Measurements from ENCODE around the gene TNRC18. TPM values are rescaled to one million over a fixed set of nuclear protein-coding genes. Genes with fewer than 3 reads are reported as not detected.

Gene TNRC18
- total and polyA plus RNA-seq, 4 donors: 33.4 to 117 (median 84.1) TPM

DNA sequence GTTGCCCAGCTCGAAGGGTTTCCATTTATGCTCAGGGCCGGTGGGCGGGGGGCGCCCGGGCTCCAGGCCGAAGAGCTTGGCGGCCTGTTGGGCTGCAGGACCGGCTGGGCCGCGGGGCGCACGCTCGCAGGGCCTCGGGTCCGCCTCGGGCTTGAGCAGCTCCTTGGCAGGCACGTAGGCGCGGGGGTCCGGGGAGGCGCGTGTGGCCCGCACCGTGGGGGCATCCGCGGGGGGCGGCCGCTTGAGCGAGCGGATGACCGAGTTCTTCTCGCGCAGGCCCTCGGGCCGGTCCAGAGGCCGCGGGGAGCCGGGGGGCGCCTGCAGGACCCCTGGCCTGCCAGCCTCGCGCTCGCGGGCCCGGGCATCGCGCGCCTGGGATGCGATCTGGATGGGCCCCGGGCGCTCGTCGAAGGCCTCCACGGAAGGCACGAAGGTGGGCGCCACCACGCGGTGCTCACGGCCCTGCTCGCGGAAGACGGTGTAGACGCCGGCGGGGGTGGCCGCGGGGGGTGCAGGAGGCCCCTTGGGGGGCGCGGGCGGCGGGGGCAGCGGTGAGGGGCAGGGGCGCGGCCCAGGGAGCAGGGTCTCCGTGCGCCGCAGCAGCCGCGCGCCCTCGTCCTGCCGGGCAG, 35.2 kb downstream of the TNRC18 start:
- H3K36me3 ChIP-seq (ENCODE audit: control insufficient read depth in 4 of 4, insufficient read depth in 4 of 4, low read length in 4 of 4): peaks cover 14 to 60% (median 26%) of the 10 kb centered on the region in 4 donors
- H3K27ac ChIP-seq (ENCODE audit: low read depth in 1 of 2, low read length in 1 of 2): no peak overlapping the region
- 93 to 94% methylated on average over 66 to 81 of the region's 81 CpGs for WGBS, 2 donors
- no peak overlapping the region for H3K4me3 ChIP-seq
- DNase-seq (no peak), ATAC-seq (ENCODE audit: insufficient read depth, low FRiP score) (no peak)
- H3K9me3 ChIP-seq (ENCODE audit: control insufficient read depth in 4 of 4, insufficient read depth in 3 of 4, low read length in 3 of 4): no peaks in the 10 kb centered on the region
- no peak overlapping the region for H3K9ac ChIP-seq (ENCODE audit: insufficient read depth in 1 of 2, low read length in 2 of 2)
- TF ChIP-seq, protein P1, sequence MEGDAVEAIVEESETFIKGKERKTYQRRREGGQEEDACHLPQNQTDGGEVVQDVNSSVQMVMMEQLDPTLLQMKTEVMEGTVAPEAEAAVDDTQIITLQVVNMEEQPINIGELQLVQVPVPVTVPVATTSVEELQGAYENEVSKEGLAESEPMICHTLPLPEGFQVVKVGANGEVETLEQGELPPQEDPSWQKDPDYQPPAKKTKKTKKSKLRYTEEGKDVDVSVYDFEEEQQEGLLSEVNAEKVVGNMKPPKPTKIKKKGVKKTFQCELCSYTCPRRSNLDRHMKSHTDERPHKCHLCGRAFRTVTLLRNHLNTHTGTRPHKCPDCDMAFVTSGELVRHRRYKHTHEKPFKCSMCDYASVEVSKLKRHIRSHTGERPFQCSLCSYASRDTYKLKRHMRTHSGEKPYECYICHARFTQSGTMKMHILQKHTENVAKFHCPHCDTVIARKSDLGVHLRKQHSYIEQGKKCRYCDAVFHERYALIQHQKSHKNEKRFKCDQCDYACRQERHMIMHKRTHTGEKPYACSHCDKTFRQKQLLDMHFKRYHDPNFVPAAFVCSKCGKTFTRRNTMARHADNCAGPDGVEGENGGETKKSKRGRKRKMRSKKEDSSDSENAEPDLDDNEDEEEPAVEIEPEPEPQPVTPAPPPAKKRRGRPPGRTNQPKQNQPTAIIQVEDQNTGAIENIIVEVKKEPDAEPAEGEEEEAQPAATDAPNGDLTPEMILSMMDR (IDR thresholded peaks at IDR 0.05; ENCODE audit: control extremely low read depth, extremely low read depth): no peak
- peaks cover 0 to 6% (median 0%) of the 10 kb centered on the region in 5 donors for H3K4me1 ChIP-seq (ENCODE audit: control insufficient read depth in 5 of 5, insufficient read depth in 5 of 5, low read length in 5 of 5)
- no peaks in the 10 kb centered on the region for H3K27me3 ChIP-seq (ENCODE audit: control insufficient read depth in 3 of 3, insufficient read depth in 3 of 3, low read length in 2 of 3)

DNA sequence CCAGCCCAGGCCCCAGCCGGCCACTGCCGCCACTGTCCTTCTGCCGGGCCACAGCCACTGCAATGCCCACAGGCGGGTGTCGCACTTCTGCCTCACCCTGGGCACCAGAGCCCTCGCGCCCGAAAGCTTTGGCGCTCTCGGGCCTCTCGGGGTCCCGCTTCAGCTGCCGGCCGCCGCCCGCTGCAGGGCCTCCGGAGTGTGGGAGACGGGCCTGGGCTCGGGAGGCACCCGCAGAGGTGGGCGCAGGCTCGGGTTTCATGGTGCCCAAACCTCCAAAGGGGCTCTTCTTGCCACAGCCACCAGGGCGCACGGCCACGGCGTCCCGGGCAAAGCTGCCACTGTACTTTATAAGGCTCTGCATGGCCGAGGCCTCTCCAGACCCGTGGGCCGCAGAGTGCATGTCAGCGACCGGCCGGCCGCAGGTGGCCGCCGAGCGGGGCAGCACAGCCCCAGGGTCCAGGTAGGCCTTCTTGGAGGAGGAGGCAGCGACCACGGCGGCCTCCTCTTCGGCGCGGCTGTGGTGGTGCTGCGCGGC, 35.9 kb downstream of the TNRC18 start:
- WGBS, 2 donors: 93 to 96% methylated on average over 40 to 45 of the region's 45 CpGs
- H3K27ac ChIP-seq (ENCODE audit: low read depth in 1 of 2, low read length in 1 of 2): no peak overlapping the region
- no peak for ATAC-seq (ENCODE audit: insufficient read depth, low FRiP score)
- TF ChIP-seq, protein P1 (IDR thresholded peaks at IDR 0.05; ENCODE audit: control extremely low read depth, extremely low read depth): no peak
- H3K9ac ChIP-seq (ENCODE audit: insufficient read depth in 1 of 2, low read length in 2 of 2): no peak overlapping the region
- H3K36me3 ChIP-seq (ENCODE audit: control insufficient read depth in 4 of 4, insufficient read depth in 4 of 4, low read length in 4 of 4): peaks cover 12 to 54% (median 23%) of the 10 kb centered on the region in 4 donors
- no peak for DNase-seq
- peaks cover 0 to 9% (median 0%) of the 10 kb centered on the region in 5 donors for H3K4me1 ChIP-seq (ENCODE audit: control insufficient read depth in 5 of 5, insufficient read depth in 5 of 5, low read length in 5 of 5)
- H3K27me3 ChIP-seq (ENCODE audit: control insufficient read depth in 3 of 3, insufficient read depth in 3 of 3, low read length in 2 of 3): no peaks in the 10 kb centered on the region
- H3K4me3 ChIP-seq: no peak overlapping the region
- H3K9me3 ChIP-seq (ENCODE audit: control insufficient read depth in 4 of 4, insufficient read depth in 3 of 4, low read length in 3 of 4): no peaks in the 10 kb centered on the region

DNA sequence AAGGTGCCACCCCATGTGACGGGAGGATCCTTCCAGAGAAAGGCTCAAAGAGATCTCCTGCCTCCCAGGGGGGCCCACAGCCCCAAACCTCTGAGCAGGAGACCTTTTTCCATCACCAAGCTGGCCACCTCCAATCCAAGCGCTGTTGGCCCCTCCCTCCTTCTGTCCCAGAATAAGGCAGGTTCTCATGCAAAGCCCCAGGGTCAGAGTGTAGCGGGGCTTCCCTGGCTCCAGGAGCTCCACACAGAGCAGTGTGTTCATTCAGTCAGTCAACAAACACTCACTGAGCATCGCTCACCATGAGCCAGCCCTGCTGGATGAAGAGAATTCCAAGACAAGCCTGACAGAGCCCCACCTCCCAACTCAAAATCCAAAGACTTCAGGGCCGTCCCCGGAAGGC, 39.0 kb downstream of the TNRC18 start:
- TF ChIP-seq, protein P1 (IDR thresholded peaks at IDR 0.05; ENCODE audit: control extremely low read depth, extremely low read depth): no peak
- Histone ChIP-seq H3K4me1 (ENCODE audit: control insufficient read depth in 5 of 5, insufficient read depth in 5 of 5, low read length in 5 of 5) (peaks cover 0 to 25% (median 8%) of the 10 kb centered on the region in 5 donors), H3K9ac (ENCODE audit: insufficient read depth in 1 of 2, low read length in 2 of 2) (no peak overlapping the region), H3K27me3 (ENCODE audit: control insufficient read depth in 3 of 3, insufficient read depth in 3 of 3, low read length in 2 of 3) (no peaks in the 10 kb centered on the region), H3K27ac (ENCODE audit: low read depth in 1 of 2, low read length in 1 of 2) (no peak overlapping the region), H3K4me3 (no peak overlapping the region), H3K36me3 (ENCODE audit: control insufficient read depth in 4 of 4, insufficient read depth in 4 of 4, low read length in 4 of 4) (peaks cover 9 to 42% (median 14%) of the 10 kb centered on the region in 4 donors), H3K9me3 (ENCODE audit: control insufficient read depth in 4 of 4, insufficient read depth in 3 of 4, low read length in 3 of 4) (no peaks in the 10 kb centered on the region)
- no peak for DNase-seq
- no peak for ATAC-seq (ENCODE audit: insufficient read depth, low FRiP score)
- 70 to 92% methylated on average over 6 of the region's 6 CpGs for WGBS, 2 donors

Measured in lung (tissue), 12 donors.